Nephron progenitor cell (in vitro differentiated cells): ENCODE data around the gene LAGE3.

Experiments used
- DNase-seq: peaks from one replicate; pipeline ENCODE4 v3.0.0; 2021
- H3K27ac Mint-ChIP-seq: 2 replicates; pipeline ENCODE4 v1.8.0; 2021; ENCODE audit warnings: mild to moderate bottlenecking, moderate library complexity, mixed read lengths
- H3K27me3 Mint-ChIP-seq: 2 replicates; pipeline ENCODE4 v1.8.0; 2021; ENCODE audit warnings: mild to moderate bottlenecking, low read depth, mixed read lengths; ENCODE audit not compliant: poor library complexity
- H3K36me3 Mint-ChIP-seq: 2 replicates; pipeline ENCODE4 v1.8.0; 2021; ENCODE audit warnings: low read depth, mixed read lengths
- H3K4me1 Mint-ChIP-seq: 2 replicates; pipeline ENCODE4 v1.8.0; 2021; ENCODE audit warnings: mixed read lengths
- H3K4me3 Mint-ChIP-seq: 2 replicates; pipeline ENCODE4 v1.8.0; 2021; ENCODE audit warnings: mild to moderate bottlenecking, moderate library complexity, mixed read lengths
- H3K9me3 Mint-ChIP-seq: 2 replicates; pipeline ENCODE4 v1.8.0; 2021; ENCODE audit warnings: mild to moderate bottlenecking, moderate library complexity, mixed read lengths
- CTCF ChIP-seq: fragments of 200-600 bp; sonication (generic); IDR thresholded peaks from 2 replicates; pipeline ENCODE4 v1.5.0; 2021; ENCODE audit warnings: antibody characterized with exemption

Gene LAGE3

GRCh38 chrX:154433605-154434004, 45.5 kb downstream of the LAGE3 start:
- H3K27me3 Mint-ChIP-seq: peaks cover 6% of the 10 kb centered on the region
- peaks cover 62% of the 10 kb centered on the region for H3K9me3 Mint-ChIP-seq
- no peak for DNase-seq
- no peak overlapping the region for H3K27ac Mint-ChIP-seq
- no peak overlapping the region for H3K4me3 Mint-ChIP-seq
- peaks cover 27% of the 10 kb centered on the region for H3K36me3 Mint-ChIP-seq
- peaks cover 36% of the 10 kb centered on the region for H3K4me1 Mint-ChIP-seq
- TF ChIP-seq CTCF: no peak

GRCh38 chrX:154432210-154432609, 46.9 kb downstream of the LAGE3 start:
- no peak for DNase-seq
- Mint-ChIP-seq H3K4me1 (peaks cover 33% of the 10 kb centered on the region), H3K27me3 (peaks cover 6% of the 10 kb centered on the region), H3K9me3 (peaks cover 62% of the 10 kb centered on the region), H3K4me3 (no peak overlapping the region), H3K36me3 (peaks cover 27% of the 10 kb centered on the region), H3K27ac (no peak overlapping the region)
- no peak for TF ChIP-seq CTCF

- TF ChIP-seq CTCF: no peak
- peaks cover 67% of the 10 kb centered on the region for H3K9me3 Mint-ChIP-seq
- H3K36me3 Mint-ChIP-seq: peaks cover 27% of the 10 kb centered on the region
- H3K27ac Mint-ChIP-seq: no peak overlapping the region
- no peak for DNase-seq
- H3K27me3 Mint-ChIP-seq: peaks cover 6% of the 10 kb centered on the region
- H3K4me1 Mint-ChIP-seq: peaks cover 33% of the 10 kb centered on the region
- H3K4me3 Mint-ChIP-seq: no peak overlapping the region
Measured at GRCh38 chrX:154431341-154431740, 47.7 kb downstream of the LAGE3 start.

GRCh38 chrX:154430916-154431315, 48.2 kb downstream of the LAGE3 start:
- Mint-ChIP-seq H3K27ac (peak overlapping the region; percentile 73), H3K4me3 (peak overlapping the region; percentile 65), H3K4me1 (peaks cover 29% of the 10 kb centered on the region), H3K36me3 (peaks cover 24% of the 10 kb centered on the region), H3K9me3 (peaks cover 63% of the 10 kb centered on the region), H3K27me3 (peaks cover 9% of the 10 kb centered on the region)
- no peak for TF ChIP-seq CTCF
- DNase-seq: no peak

- peaks cover 8% of the 10 kb centered on the region for H3K27me3 Mint-ChIP-seq
- peaks cover 25% of the 10 kb centered on the region for H3K4me1 Mint-ChIP-seq
- TF ChIP-seq CTCF: no peak
- H3K36me3 Mint-ChIP-seq: peaks cover 19% of the 10 kb centered on the region
- peak overlapping the region; percentile 65 for H3K4me3 Mint-ChIP-seq
- H3K27ac Mint-ChIP-seq: peak overlapping the region; percentile 73
- peaks cover 58% of the 10 kb centered on the region for H3K9me3 Mint-ChIP-seq
- no peak for DNase-seq
Measured at GRCh38 chrX:154430479-154430878, 48.6 kb downstream of the LAGE3 start.

- H3K4me3 Mint-ChIP-seq: peak overlapping the region; percentile 80
- peaks cover 58% of the 10 kb centered on the region for H3K9me3 Mint-ChIP-seq
- no peak for TF ChIP-seq CTCF
- DNase-seq: no peak
- peaks cover 8% of the 10 kb centered on the region for H3K27me3 Mint-ChIP-seq
- peaks cover 18% of the 10 kb centered on the region for H3K36me3 Mint-ChIP-seq
- no peak overlapping the region for H3K27ac Mint-ChIP-seq
- H3K4me1 Mint-ChIP-seq: peaks cover 25% of the 10 kb centered on the region
Measured at GRCh38 chrX:154429711-154430110, 49.4 kb downstream of the LAGE3 start.
